ENCODE data around the gene SNRK.

Gene SNRK

GRCh38 chr3:43378066-43378935 is 92.0 kb downstream of the SNRK start:
- TF ChIP-seq CTCF (IDR thresholded peaks at IDR 0.05) = peak; percentile 68

GRCh38 chr3:43379343-43379742 is 93.0 kb downstream of the SNRK start:
- no peak for TF ChIP-seq CTCF (IDR thresholded peaks at IDR 0.05)

- TF ChIP-seq CTCF (IDR thresholded peaks at IDR 0.05) = no peak
Observed at GRCh38 chr3:43388175-43388574, 101.8 kb downstream of the SNRK start.

DNA sequence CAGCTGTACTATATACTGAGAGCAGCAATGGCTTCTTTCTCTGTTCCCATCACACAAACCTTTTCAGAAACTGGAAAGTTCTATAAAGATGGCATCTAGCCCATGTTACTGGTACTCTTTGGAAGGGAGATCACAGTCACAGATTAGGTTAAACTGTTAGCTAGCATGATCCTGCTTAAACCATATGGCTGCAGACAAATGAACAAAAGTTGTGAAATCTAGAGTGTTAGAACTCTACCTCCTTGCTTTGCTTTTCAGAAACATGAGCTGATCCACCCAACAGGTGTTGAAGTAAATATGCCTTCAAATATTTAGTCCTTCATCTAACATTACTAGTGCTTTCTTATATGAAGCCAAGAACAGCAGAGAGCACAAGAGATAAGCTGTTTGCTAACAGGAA is 102.6 kb downstream of the SNRK start:
- no peak for TF ChIP-seq CTCF (IDR thresholded peaks at IDR 0.05)

DNA sequence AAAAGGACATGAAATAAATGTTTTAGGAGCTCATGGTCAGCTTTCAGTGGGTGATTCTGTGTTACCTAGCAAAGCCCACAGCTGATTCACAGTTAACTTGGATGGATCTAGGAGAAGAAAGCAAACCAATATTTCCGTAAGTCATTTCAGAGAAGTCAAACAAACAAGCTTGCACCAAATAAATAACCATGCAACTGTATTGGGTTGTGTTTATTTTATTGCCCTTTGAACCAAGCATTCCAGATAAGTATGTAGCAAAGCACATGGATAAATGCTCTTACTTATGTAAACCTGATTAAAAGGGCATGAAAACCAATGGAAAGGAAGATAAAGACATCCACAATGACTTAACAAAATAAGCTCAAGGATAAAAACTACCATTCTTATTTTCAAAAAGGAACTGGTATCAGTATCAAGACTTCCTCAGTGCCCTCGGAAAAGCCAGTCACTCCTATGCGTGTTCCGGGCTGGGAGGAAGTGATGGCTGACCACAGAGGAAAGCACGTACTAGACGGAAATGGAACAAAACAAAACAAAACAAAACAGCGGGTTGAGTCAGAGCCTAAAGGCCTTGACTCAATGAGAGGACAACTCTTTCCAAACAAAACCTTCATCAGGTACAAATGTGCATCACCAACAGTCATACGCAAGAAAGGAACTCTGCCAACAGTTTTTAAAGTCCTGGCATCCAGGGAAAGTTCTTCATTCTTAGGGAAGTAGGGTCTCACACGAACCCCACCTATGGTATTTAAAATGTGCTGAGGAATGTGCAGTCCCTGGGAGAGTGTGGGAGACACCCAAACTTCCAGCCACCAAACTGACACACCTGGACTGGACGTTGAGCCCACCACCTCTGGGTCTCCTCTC is 103.3 kb downstream of the SNRK start:
- TF ChIP-seq CTCF (IDR thresholded peaks at IDR 0.05) = no peak

GRCh38 chr3:43390255-43390588 is 103.9 kb downstream of the SNRK start:
- TF ChIP-seq CTCF (IDR thresholded peaks at IDR 0.05) = no peak

DNA sequence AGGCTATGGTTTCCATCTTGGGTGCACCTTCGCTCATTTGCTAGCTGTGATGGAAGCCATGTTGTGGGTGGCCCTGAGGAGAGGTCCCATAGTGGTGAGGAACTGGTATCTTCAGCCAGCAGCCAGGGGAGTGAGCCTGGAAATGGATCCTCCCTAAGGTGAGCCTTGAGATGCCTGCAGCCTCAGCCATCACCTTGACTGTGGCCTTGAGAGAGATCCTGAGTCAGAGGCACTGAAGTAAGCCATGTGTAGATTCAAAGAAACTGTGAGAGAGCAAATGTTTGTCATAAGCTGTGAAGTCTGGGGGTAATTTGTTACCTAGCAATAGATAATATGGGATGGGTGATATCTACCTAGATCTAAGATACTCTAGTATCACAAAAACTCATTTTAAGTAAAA is 105.3 kb downstream of the SNRK start:
- TF ChIP-seq CTCF (IDR thresholded peaks at IDR 0.05) = no peak

Measured in LNCAP (cell line).